HG03039 (cell line): ENCODE measurements around the gene HOXD12.

Experiments used
- ATAC-seq: cut with Tn5 transposase; IDR thresholded peaks from one replicate; pipeline ENCODE4 v1.9.1; 2021; ENCODE audit warnings: mild to moderate bottlenecking, moderate library complexity; ENCODE audit not compliant: unreplicated experiment

Gene HOXD12

GRCh38 chr2:176130957-176131847 is 31.6 kb downstream of the HOXD12 start:
- ATAC-seq, result no peak

- ATAC-seq, result no peak
Observed at GRCh38 chr2:176131848-176132158, 32.2 kb downstream of the HOXD12 start.

- no peak for ATAC-seq
Observed at GRCh38 chr2:176132205-176133171, 32.9 kb downstream of the HOXD12 start.

GRCh38 chr2:176133389-176133788 is 33.8 kb downstream of the HOXD12 start:
- no peak for ATAC-seq

DNA sequence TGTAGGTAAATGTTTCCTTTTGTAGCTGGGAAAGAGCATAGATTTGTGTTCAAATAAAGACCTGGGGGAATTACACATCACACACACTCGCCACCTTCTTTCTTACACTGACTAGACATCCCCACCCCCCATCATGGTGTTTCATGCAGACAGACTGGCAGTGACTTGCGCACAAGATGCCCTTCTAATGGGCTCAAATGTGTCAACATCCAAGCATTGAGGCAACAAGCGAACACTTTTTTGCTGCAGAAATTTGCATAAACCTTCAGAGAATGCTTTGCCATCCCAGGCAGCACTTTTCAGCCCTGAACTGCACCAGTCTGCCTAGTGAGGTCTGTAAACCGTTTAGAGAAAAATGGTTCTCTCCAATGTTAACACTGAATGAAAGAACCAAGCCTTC is 34.4 kb downstream of the HOXD12 start:
- no peak for ATAC-seq

DNA sequence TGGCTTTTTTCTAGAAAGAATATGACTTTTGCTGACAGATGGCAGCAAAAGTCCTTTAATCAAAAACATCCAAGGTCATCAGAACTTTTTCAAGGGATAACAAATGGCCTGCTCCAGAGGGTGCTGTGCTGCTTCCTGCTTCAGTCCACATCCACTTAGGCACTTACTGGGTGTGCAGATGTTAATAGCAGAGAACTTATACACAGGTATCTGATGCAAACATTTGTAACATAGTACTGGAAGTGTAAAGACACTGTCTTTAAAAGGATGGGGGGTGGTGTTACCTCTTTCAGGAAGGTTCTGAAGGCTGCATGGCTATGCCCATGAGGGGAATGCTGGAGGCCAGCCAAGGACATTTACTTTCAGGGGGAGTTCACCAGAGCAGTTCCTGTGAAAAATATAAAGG is 35.4 kb downstream of the HOXD12 start:
- no peak for ATAC-seq

GRCh38 chr2:176136374-176137251 is 37.0 kb downstream of the HOXD12 start:
- no peak for ATAC-seq

GRCh38 chr2:176137252-176137580 is 37.6 kb downstream of the HOXD12 start:
- ATAC-seq, result no peak

DNA sequence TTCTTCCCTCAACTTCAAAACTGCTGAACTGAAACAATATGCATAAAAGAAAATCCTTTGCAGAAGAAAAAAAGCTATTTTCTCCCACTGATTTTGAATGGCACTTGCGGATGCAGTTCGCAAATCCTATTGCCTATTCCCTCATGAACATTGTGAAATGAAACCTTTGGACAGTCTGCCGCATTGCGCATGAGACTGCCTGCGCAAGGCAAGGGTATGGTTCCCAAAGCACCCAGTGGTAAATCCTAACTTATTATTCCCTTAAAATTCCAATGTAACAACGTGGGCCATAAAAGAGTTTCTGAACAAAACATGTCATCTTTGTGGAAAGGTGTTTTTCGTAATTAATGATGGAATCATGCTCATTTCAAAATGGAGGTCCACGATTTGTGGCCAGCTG is 38.3 kb downstream of the HOXD12 start:
- ATAC-seq, result no peak

GRCh38 chr2:176138526-176138922 is 38.9 kb downstream of the HOXD12 start:
- ATAC-seq, result no peak

DNA sequence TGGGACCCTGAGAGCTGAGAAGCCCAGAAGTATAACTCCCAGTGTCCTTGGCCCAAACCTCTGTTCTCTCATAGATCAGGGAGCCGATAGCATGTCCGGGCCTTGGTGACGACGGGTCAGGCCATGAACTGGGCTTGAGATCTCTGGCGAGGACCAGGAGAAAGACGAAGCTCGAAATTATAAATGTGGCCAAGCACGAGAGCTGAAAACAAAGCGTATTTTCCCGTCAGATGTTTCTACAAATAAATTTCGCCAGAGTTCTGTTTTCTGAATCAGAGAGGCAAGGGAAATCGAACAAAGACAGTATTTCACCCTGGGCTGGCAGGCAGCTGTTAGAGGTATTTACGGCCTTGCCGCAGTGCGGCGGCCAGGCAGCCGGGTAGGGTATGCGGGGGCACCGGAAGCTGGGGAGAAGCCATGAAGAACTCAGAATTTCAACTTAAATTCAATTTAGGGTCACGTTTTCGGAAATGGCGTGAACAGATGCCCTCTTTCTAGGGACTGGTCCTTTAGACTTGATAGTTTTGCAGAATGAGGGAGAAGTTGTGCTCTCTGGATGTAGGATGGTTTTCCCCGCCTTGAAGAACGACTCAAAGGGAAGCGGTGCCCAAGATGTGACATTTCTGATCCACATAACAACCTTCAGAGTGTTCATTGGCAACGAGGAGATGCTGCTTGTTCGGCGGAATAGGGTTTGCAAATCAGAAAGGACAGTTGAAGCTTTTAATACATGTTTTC is 39.5 kb downstream of the HOXD12 start:
- ATAC-seq, result no peak

- ATAC-seq, result no peak
Observed at GRCh38 chr2:176139661-176140512, 40.3 kb downstream of the HOXD12 start.

DNA sequence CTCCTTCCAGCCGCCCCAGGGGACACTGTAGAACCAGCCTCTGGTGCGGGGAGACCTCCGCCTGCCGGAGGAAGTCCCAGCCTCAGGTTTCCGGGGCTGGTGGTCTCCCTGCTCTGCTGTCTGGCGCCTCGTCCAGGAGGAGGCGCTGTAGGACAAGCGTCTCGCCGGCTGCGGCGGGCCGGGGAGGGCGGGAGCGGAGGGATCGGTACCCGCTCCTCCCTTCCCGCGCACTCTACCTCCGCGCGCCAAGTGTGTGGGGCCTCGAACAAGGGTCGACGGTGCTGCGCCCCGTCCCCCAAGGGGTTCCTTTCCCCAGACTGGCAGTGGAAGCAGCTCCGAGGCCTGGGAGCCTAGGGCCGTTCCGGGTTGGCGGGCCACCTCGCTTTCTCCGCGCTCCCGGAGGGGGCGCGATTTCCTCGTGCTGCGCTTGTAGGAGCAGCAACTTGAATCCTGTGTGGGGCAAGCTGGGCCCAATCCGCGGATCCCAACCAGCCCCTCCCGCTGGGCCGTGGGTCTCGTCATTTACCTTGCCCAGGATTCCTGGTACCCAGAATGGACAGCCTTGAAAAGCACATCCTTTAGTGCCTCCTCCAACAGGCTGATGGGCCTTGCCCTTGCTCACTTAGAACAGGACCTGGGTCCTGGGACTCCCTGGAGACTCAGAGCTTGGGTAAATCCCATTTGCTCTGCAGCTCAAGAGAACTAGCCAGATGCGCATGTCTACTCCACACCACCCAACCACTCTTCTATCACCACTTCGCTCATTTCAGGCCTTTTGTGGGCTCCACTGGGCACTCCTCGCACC is 41.1 kb downstream of the HOXD12 start:
- ATAC-seq, result peak; percentile 83

GRCh38 chr2:176142281-176142680 is 42.7 kb downstream of the HOXD12 start:
- ATAC-seq, result no peak

GRCh38 chr2:176145085-176145969 is 45.7 kb downstream of the HOXD12 start:
- ATAC-seq, result no peak

- ATAC-seq, result no peak
Observed at GRCh38 chr2:176146101-176146500, 46.5 kb downstream of the HOXD12 start.

GRCh38 chr2:176146645-176147044 is 47.0 kb downstream of the HOXD12 start:
- no peak for ATAC-seq
